Lower lobe of right lung (tissue), 2 donors: ENCODE results near the gene RBBP5. TPM values are rescaled to one million over a fixed set of nuclear protein-coding genes. Genes with fewer than 3 reads are reported as not detected.

ENCODE experiments used
- ATAC-seq, 2 donors: fragments of 200-7000 bp; cut with Tn5 transposase; one replicate each; pipeline ENCODE4 v1.9.1; 2020 to 2022; ENCODE audit warnings: mild to moderate bottlenecking in 2 of 2, moderate library complexity in 2 of 2
- DNase-seq: peaks from one replicate; pipeline ENCODE4 v3.0.0-alpha.2; 2020
- H3K27ac ChIP-seq: fragments of 200-600 bp; one replicate; pipeline ENCODE4 v1.8.0; 2022
- H3K27me3 ChIP-seq: fragments of 200-600 bp; one replicate; pipeline ENCODE4 v1.8.0; 2022; ENCODE audit warnings: low read depth
- H3K36me3 ChIP-seq: fragments of 200-600 bp; one replicate; pipeline ENCODE4 v1.8.0; 2022; ENCODE audit warnings: mild to moderate bottlenecking
- H3K4me1 ChIP-seq: fragments of 200-600 bp; one replicate; pipeline ENCODE4 v1.8.0; 2022
- H3K4me3 ChIP-seq: fragments of 200-600 bp; one replicate; pipeline ENCODE4 v1.8.0; 2022; ENCODE audit warnings: mild to moderate bottlenecking
- H3K9me3 ChIP-seq: fragments of 200-600 bp; one replicate; pipeline ENCODE4 v1.8.0; 2022
- intact Hi-C: fragments of 100-400 bp; cut with DNase I; formaldehyde crosslinking; loops from one replicate; pipeline ENCODE4 v1.11.0; 2022
- total RNA-seq: library from RNA; stranded (reverse); fragmentation: NEBNext Ultra II Directional; extraction: Animal tissue kit (Norgen Biotek cat#: 25700); gene quantifications from one replicate; pipeline ENCODE4 v1.2.1, GENCODE V29; 2021
- TF ChIP-seq, protein P1 (sequence below): fragments of 200-600 bp; IDR thresholded peaks from one replicate; pipeline ENCODE4 v1.8.0; 2022; ENCODE audit warnings: antibody characterized with exemption, mild to moderate bottlenecking
- donor health status: DM: no; HTN: yes; CAD: no; lungs with severe emphysema.

The RBBP5 gene
- total RNA-seq, 1 donor from 2014 or later: 17.9 TPM

DNA sequence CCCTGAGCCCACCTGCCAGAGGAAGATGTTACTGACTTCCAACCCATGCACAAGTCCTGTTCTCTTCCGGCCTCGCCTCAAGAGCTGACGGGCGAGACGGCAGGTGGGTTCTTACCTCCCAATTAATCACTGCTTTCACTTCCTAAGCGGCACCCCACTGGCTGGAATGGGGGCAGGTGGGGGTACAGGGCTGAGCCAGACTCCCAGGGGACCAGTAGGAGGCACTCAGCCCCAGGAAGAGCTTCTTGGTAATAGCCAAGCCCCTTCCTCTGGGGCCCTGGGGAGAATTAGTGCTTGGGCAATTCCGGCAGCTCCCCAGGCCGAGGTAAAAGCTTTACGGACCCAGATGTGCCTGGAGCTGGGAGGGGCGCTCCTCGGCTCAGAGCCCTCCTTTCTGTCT is 69.1 kb downstream of the RBBP5 start:
- DNase-seq (no peak), ATAC-seq (no peak)
- Histone ChIP-seq H3K4me1 (no peaks in the 10 kb centered on the region), H3K4me3 (no peak overlapping the region), H3K36me3 (no peaks in the 10 kb centered on the region), H3K9me3 (no peaks in the 10 kb centered on the region), H3K27ac (no peak overlapping the region), H3K27me3 (peaks cover 8% of the 10 kb centered on the region)
- intact Hi-C loops: no loop called here
- TF ChIP-seq, protein P1, sequence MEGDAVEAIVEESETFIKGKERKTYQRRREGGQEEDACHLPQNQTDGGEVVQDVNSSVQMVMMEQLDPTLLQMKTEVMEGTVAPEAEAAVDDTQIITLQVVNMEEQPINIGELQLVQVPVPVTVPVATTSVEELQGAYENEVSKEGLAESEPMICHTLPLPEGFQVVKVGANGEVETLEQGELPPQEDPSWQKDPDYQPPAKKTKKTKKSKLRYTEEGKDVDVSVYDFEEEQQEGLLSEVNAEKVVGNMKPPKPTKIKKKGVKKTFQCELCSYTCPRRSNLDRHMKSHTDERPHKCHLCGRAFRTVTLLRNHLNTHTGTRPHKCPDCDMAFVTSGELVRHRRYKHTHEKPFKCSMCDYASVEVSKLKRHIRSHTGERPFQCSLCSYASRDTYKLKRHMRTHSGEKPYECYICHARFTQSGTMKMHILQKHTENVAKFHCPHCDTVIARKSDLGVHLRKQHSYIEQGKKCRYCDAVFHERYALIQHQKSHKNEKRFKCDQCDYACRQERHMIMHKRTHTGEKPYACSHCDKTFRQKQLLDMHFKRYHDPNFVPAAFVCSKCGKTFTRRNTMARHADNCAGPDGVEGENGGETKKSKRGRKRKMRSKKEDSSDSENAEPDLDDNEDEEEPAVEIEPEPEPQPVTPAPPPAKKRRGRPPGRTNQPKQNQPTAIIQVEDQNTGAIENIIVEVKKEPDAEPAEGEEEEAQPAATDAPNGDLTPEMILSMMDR: no peak

DNA sequence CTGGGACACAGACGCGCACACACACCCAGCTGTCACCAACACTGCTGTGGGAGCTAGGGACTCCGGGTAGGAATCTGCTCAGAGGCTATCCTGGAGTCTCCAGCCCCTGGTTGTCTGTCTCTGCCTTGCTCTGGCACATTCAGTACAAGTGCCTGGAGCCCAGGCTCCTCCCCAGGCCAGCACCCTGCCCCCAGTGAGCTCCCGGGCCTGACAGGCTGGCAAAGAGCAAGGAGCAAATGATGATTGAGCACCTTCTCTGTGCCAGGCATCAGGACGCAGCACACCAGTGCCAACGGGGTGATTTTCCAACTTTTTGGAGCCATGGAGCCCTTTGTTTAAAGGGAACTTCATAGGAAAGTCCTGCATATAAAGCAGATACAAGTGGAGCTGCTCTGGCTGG is 72.3 kb downstream of the RBBP5 start:
- Histone ChIP-seq H3K27me3 (peaks cover 39% of the 10 kb centered on the region), H3K36me3 (no peaks in the 10 kb centered on the region), H3K4me1 (no peaks in the 10 kb centered on the region), H3K27ac (no peak overlapping the region), H3K9me3 (no peaks in the 10 kb centered on the region), H3K4me3 (no peak overlapping the region)
- TF ChIP-seq, protein P1: no peak
- intact Hi-C loops: no loop called here
- DNase-seq (no peak), ATAC-seq (no peak)

DNA sequence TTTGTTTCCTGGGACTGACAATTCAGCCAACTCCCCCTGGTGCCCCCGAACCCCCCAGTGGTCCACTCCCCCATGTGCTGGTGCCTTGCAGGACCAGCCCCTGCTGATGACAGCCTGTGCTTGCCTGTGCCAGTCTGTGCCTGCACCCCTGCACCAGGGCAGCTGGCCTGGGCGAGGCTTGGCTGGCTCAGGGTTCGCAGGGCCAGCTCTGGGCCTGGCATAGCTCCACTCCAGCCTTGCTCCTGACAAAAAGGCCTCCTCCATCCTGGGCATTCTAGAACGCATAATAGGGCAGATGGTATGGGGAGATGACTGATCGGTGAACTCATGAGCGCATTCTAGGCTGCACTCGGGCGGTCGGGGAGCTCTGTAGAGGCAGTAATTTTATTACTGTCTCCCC is 73.4 kb downstream of the RBBP5 start:
- no peak for DNase-seq
- Histone ChIP-seq H3K9me3 (no peaks in the 10 kb centered on the region), H3K27ac (no peak overlapping the region), H3K36me3 (no peaks in the 10 kb centered on the region), H3K27me3 (peaks cover 50% of the 10 kb centered on the region), H3K4me1 (no peaks in the 10 kb centered on the region), H3K4me3 (no peak overlapping the region)
- TF ChIP-seq, protein P1: no peak
- no peak for ATAC-seq
- intact Hi-C loops: no loop called here

DNA sequence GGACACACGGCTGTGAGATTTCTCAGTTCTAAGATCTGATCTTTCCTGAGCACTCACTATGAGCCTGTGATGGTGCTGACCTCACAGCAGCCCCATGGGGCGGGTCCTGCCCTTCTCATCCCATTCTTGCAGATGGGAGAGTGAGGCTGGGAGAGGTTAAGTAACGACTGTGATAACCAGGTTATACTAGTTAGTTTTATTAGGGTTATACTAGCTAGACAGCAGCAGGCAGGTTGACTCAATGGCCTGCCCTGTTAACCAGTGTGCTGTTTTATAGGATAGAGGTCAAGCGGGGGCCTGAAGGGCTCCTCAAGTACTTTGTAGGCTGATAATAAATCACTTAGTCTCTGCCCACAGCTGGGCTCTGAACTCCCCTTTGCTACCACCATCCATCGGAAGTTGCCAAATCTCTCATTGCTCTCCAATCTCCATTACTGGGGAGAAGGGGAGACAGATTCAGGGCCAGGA is 74.0 kb downstream of the RBBP5 start:
- DNase-seq (no peak), ATAC-seq (no peak)
- Histone ChIP-seq H3K27me3 (peaks cover 56% of the 10 kb centered on the region), H3K4me1 (no peaks in the 10 kb centered on the region), H3K27ac (no peak overlapping the region), H3K9me3 (no peaks in the 10 kb centered on the region), H3K4me3 (no peak overlapping the region), H3K36me3 (no peaks in the 10 kb centered on the region)
- TF ChIP-seq, protein P1: no peak
- intact Hi-C loops: no loop called here

DNA sequence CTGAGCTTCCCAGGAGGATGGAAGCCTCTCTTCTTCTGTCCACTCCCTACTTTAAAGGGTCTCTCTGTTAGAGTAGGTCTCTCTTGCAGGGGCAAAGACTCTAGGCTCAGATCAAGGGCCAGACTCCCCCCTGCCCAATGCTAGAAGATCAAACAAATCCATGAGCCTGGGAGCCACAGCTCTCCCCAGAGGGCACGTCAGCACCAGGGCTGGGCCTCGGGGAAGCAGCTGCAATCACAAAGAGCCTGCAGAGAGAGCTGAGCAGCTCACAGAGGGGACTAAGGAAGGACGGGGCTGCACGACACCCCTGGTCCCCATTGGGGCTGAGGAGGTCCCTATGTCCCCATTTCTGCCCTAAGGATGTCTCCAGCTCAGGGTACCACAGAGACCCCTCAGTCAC is 74.9 kb downstream of the RBBP5 start:
- Histone ChIP-seq H3K27me3 (peaks cover 62% of the 10 kb centered on the region), H3K9me3 (no peaks in the 10 kb centered on the region), H3K4me1 (no peaks in the 10 kb centered on the region), H3K4me3 (no peak overlapping the region), H3K36me3 (no peaks in the 10 kb centered on the region), H3K27ac (no peak overlapping the region)
- DNase-seq (no peak), ATAC-seq (no peak)
- TF ChIP-seq, protein P1: no peak
- intact Hi-C loops: no loop called here

DNA sequence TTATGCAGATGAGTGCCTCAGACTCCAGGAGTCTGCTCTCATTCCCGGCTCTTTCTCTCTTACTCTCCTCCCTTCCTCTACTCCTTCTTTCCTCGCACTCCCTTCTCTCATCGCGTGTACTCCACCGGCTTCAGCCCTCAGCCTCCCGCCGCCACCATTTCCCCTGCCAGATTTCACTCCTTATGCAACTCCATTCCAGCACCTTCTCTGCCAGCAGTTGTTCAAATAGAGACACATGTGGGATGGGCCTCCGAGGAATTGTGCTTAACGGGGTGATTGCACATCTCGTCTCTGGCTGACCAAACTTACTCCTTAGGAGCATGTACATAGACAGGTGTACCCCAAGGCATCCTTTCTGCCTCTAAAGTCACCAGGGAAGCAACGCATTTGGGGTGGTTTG is 76.6 kb downstream of the RBBP5 start:
- TF ChIP-seq, protein P1: no peak
- H3K4me1 ChIP-seq: no peaks in the 10 kb centered on the region
- intact Hi-C loops: no loop called here
- no peaks in the 10 kb centered on the region for H3K9me3 ChIP-seq
- ATAC-seq (no peak), DNase-seq (no peak)
- no peaks in the 10 kb centered on the region for H3K36me3 ChIP-seq
- no peak overlapping the region for H3K4me3 ChIP-seq
- peaks cover 76% of the 10 kb centered on the region for H3K27me3 ChIP-seq
- no peak overlapping the region for H3K27ac ChIP-seq
